SK-N-SH (cell line): ENCODE measurements around the gene RAC2. TPM values are rescaled to one million over a fixed set of nuclear protein-coding genes. Genes with fewer than 3 reads are reported as not detected.

Experiments
- CTCF ChIA-PET: fragments of 300-600, 350-600 bp; formaldehyde crosslinking; extraction: SDS; loops from one replicate; lab custom pipeline; 2021; lab: Yijun Ruan, JAX
- POLR2A ChIA-PET: fragments of 350-600 bp; sonication (Branson Sonifier 250); formaldehyde crosslinking; extraction: SDS; loops from one replicate; lab custom pipeline; 2020; ENCODE audit warnings: antibody characterized with exemption, inconsistent platforms; lab: Yijun Ruan, JAX
- DNase-seq: peaks from one replicate; pipeline ENCODE4 v3.0.0; 2012
- H2AFZ ChIP-seq: fragments of 200-600 bp; sonication (generic); 2 replicates; pipeline ENCODE4 v1.8.1; 2016; ENCODE audit warnings: antibody characterized with exemption, mild to moderate bottlenecking, low read depth
- H3F3A ChIP-seq: fragments of 200-600 bp; sonication (generic); replicated peaks from 2 replicates; pipeline ENCODE3; 2016; ENCODE audit warnings: antibody characterized with exemption, mild to moderate bottlenecking; ENCODE audit not compliant: insufficient read depth
- H3K27ac ChIP-seq, 2 experiments: fragments of 200-500 bp in 1 of 2; fragments of 200-600 bp in 1 of 2; sonication (Bioruptor generic) in 1 of 2; sonication (generic), shearing (Covaris generic) in 1 of 2; 2 replicates each; pipeline versions ENCODE4 v1.5.1 to v1.6.1; 2014 to 2016; ENCODE audit warnings: low read depth in 2 of 2, inconsistent platforms in 1 of 2, low read length in 1 of 2, mild to moderate bottlenecking in 1 of 2, mixed read lengths in 1 of 2
- H3K27me3 ChIP-seq: fragments of 200-600 bp; sonication (generic), shearing (Covaris generic); 2 replicates; pipeline ENCODE4 v1.6.1; 2016; ENCODE audit warnings: mixed run types; ENCODE audit not compliant: insufficient read depth
- H3K36me3 ChIP-seq, 2 experiments: fragments of 200-500 bp in 1 of 2; fragments of 200-600 bp in 1 of 2; sonication (Bioruptor generic) in 1 of 2; sonication (generic) in 1 of 2; replicated peaks in 1 of 2; 2 replicates each; pipeline versions ENCODE3 to v1.5.1; 2014 to 2016; ENCODE audit warnings: low read length in 1 of 2, mild to moderate bottlenecking in 1 of 2; ENCODE audit not compliant: insufficient read depth in 2 of 2, control insufficient read depth in 1 of 2
- H3K4me1 ChIP-seq, 2 experiments: fragments of 200-500 bp in 1 of 2; fragments of 200-600 bp in 1 of 2; sonication (Bioruptor generic) in 1 of 2; sonication (generic), shearing (Covaris generic) in 1 of 2; 2 replicates each; pipeline versions ENCODE4 v1.5.1 to v1.6.1; 2014 to 2016; ENCODE audit warnings: low read depth in 1 of 2, low read length in 1 of 2, mixed run types in 1 of 2; ENCODE audit not compliant: insufficient read depth in 2 of 2, control insufficient read depth in 1 of 2
- H3K4me2 ChIP-seq: fragments of 200-600 bp; sonication (generic), shearing (Covaris generic); 2 replicates; pipeline ENCODE4 v1.6.1; 2017; ENCODE audit warnings: mixed run types
- H3K4me3 ChIP-seq, 2 experiments: fragments of 200-500 bp in 1 of 2; fragments of 200-600 bp in 1 of 2; sonication (Bioruptor generic) in 1 of 2; sonication (generic), shearing (Covaris generic) in 1 of 2; 2 replicates each; pipeline versions ENCODE4 v1.5.1 to v1.8.1; 2014 to 2016; ENCODE audit warnings: low read depth in 2 of 2, inconsistent platforms in 1 of 2, low read length in 1 of 2, mild to moderate bottlenecking in 1 of 2, mixed read lengths in 1 of 2, moderate library complexity in 1 of 2
- H3K79me2 ChIP-seq: fragments of 200-600 bp; sonication (generic); 2 replicates; pipeline ENCODE4 v1.8.1; 2017; ENCODE audit warnings: mild to moderate bottlenecking; ENCODE audit not compliant: insufficient read depth
- H3K9ac ChIP-seq: fragments of 200-600 bp; sonication (generic); 2 replicates; pipeline ENCODE4 v1.6.1; 2017; ENCODE audit warnings: mixed run types
- H3K9me2 ChIP-seq: fragments of 200-600 bp; sonication (generic); 2 replicates; pipeline ENCODE4 v1.6.1; 2017; ENCODE audit warnings: mixed run types
- H3K9me3 ChIP-seq: fragments of 200-600 bp; sonication (generic); 2 replicates; pipeline ENCODE4 v1.6.1; 2017; ENCODE audit warnings: mixed run types, mild to moderate bottlenecking, moderate library complexity
- H4K20me1 ChIP-seq: fragments of 200-600 bp; sonication (generic); 2 replicates; pipeline ENCODE4 v1.6.1; 2017; ENCODE audit warnings: mild to moderate bottlenecking, mixed run types; ENCODE audit not compliant: insufficient read depth
- EZH2phosphoT487 ChIP-seq: fragments of 200-600 bp; sonication (generic); IDR thresholded peaks from 2 replicates; pipeline ENCODE4 v1.6.1; 2017; ENCODE audit warnings: low read depth, mixed run types, mild to moderate bottlenecking, antibody characterized with exemption, moderate library complexity, borderline replicate concordance
- FOXM1 ChIP-seq: IDR thresholded peaks from 2 replicates; pipeline ENCODE4 v1.4.0; 2012; ENCODE audit warnings: low read depth, mild to moderate bottlenecking
- NFIC ChIP-seq: IDR thresholded peaks from 2 replicates; pipeline ENCODE4 v1.4.0; 2012; ENCODE audit warnings: borderline replicate concordance
- NRF1 ChIP-seq: IDR thresholded peaks from 2 replicates; pipeline ENCODE4 v1.6.1; 2012; ENCODE audit warnings: low read depth, mild to moderate bottlenecking, low read length
- PBX3 ChIP-seq: IDR thresholded peaks from 2 replicates; pipeline ENCODE4; 2012
- POLR2AphosphoS5 ChIP-seq: IDR thresholded peaks from 2 replicates; pipeline ENCODE4 v1.6.1; 2012; ENCODE audit warnings: low read depth, low read length
- TAF1 ChIP-seq: IDR thresholded peaks from 2 replicates; pipeline ENCODE4 v1.6.1; 2012; ENCODE audit warnings: low read depth, mild to moderate bottlenecking, low read length, moderate library complexity, borderline replicate concordance
- TCF12 ChIP-seq: IDR thresholded peaks from 2 replicates; pipeline ENCODE4 v1.4.0; 2012
- YY1 ChIP-seq: IDR thresholded peaks from 2 replicates; pipeline ENCODE4 v1.4.0; 2012; ENCODE audit warnings: low read depth, mild to moderate bottlenecking
- WGBS: methylation state at CpG from one replicate; pipeline ENCODE4 v1.1.6; 2017; ENCODE audit warnings: low lambda C conversion rate; 5-methylcytosine and 5-hydroxymethylcytosine counted together
- polyA plus RNA-seq, 3 experiments: library from polyadenylated mRNA; depleted of rRNA; stranded (reverse); fragments of >200 nt; gene quantifications; 2 replicates each; pipeline ENCODE4 v1.2.3, GENCODE V29; 2012

Gene RAC2
- polyA plus RNA-seq, 1 of the 3 experiments (the other 2 are of a cell fraction) = 29.9 TPM

DNA sequence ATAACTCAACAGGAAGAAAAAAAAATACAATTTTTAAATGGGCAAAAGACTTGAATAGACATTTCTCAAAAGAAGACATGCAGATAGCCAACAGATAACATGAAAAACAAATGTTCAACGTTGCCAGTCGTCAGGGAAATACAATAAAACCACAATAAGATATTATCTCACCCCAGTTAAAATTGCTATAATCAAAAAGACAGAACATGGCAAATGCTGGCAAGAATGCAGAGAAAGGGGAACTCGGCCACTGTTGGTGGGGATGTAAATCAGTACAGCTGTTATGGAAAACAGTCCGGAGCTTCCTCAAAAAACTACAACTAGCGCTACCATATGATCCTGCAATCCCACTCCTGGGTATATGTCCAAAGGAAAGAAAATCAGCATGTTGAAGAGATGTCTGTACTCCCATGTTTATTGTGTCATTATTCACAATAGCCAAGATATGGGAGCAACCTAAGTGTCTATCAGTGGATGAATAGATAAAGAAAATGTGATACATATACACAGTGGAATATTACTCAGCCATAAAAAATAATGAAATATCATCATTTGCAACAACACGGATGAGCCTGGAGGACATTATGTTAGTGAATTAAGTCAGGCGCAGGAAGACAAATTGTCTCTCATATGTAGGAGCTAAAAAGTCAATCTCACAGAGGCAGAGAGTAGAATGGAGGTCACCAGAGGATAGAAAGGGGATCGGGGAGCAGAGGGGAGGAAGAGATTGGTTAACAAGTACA lies 26.0 kb upstream of the RAC2 start:
- H3K27ac ChIP-seq = peak overlapping the region in 1 of 2 experiments; percentile 32; a peak in 1 of 4 replicates
- peaks cover 0 to 6% of the 10 kb centered on the region in 2 experiments; a peak in 1 of 4 replicates for H3K4me1 ChIP-seq
- H4K20me1 ChIP-seq = no peaks in the 10 kb centered on the region
- H3K79me2 ChIP-seq = no peaks in the 10 kb centered on the region
- no peak overlapping the region for H3K4me3 ChIP-seq
- POLR2A ChIA-PET = no interaction called here
- TF ChIP-seq PBX3 (peak; percentile 27; the same call in 1 of the 2 replicates), TCF12 (peak; percentile 63), NRF1 (no peak), NFIC (peak; percentile 12; the same call in 1 of the 2 replicates), FOXM1 (no peak)
- CTCF ChIA-PET = interaction anchor here (1.0 to 7.3 kb wide), 6 partner anchors 10 to 194 kb away, joined by 3 to 55 read pairs (median 3); no protein-coding TSS in a partner anchor
- peaks cover 27% of the 10 kb centered on the region for H3F3A ChIP-seq
- H3K9me3 ChIP-seq = no peaks in the 10 kb centered on the region
- no peak overlapping the region for H2AFZ ChIP-seq
- WGBS = 32% methylated on average over 8 of the region's 8 CpGs
- H3K36me3 ChIP-seq = no peaks in the 10 kb centered on the region
- no peaks in the 10 kb centered on the region for H3K9me2 ChIP-seq
- no peak overlapping the region for H3K4me2 ChIP-seq
- DNase-seq = no peak
- no peak overlapping the region for H3K9ac ChIP-seq
- no peaks in the 10 kb centered on the region for H3K27me3 ChIP-seq

GRCh38 chr22:37267661-37268413 lies 23.8 kb upstream of the RAC2 start:
- H2AFZ ChIP-seq = peak overlapping the region; percentile 74; the same call in 1 of the 2 replicates

More at GRCh38 chr22:37267661-37268413, 23.8 kb upstream of the RAC2 start:
- no peak for DNase-seq
- Histone ChIP-seq H3K36me3 (no peaks in the 10 kb centered on the region), H3K4me1 (peaks cover 0 to under 1% of the 10 kb centered on the region in 2 experiments; a peak in 1 of 4 replicates), H4K20me1 (no peaks in the 10 kb centered on the region), H3K9me3 (no peaks in the 10 kb centered on the region), H3K79me2 (no peaks in the 10 kb centered on the region), H3K9me2 (no peaks in the 10 kb centered on the region), H3K4me2 (peak overlapping the region; percentile 72), H3K9ac (peak overlapping the region; percentile 49; the same call in 1 of the 2 replicates), H3K4me3 (no peak overlapping the region), H3K27me3 (no peaks in the 10 kb centered on the region), H3F3A (peaks cover 27% of the 10 kb centered on the region), H3K27ac (no peak overlapping the region)
- no peak for TF ChIP-seq YY1
- TF ChIP-seq PBX3 = no peak
- TF ChIP-seq TAF1 = no peak
- TF ChIP-seq NRF1 = no peak
- no peak for TF ChIP-seq POLR2AphosphoS5
- TF ChIP-seq EZH2phosphoT487 = no peak
- no peak for TF ChIP-seq FOXM1
- POLR2A ChIA-PET = no interaction called here
- WGBS = 80% methylated on average over 11 of the region's 11 CpGs
- CTCF ChIA-PET = interaction anchor here (0.6 to 7.3 kb wide), 19 partner anchors 8 to 299 kb away, joined by 3 to 55 read pairs (median 4); partner anchors contain the start of gene MFNG
